Muscle layer of duodenum (tissue), 2 donors: ENCODE results near the gene PUS10.
A peak's percentile ranks its signal among the peaks of the same experiment; 100 is the strongest.
"Not testable (repeated sequence)": the region's sequence is repeated elsewhere in the genome, so short reads cannot be mapped to it uniquely, and the experiment has no call there.

Source experiments
- H3K27ac ChIP-seq: one replicate; pipeline ENCODE4 v1.7.0; 2013; ENCODE audit warnings: mild to moderate bottlenecking, low read length
- H3K27me3 ChIP-seq: one replicate; pipeline ENCODE4 v1.7.0; 2013; ENCODE audit warnings: low read depth, mild to moderate bottlenecking, control low read depth, low read length
- H3K36me3 ChIP-seq, 2 donors: one replicate each; pipeline ENCODE4 v1.7.0; 2013; ENCODE audit warnings: low read length in 2 of 2, control low read depth in 1 of 2, mild to moderate bottlenecking in 1 of 2; ENCODE audit not compliant: insufficient read depth in 2 of 2, control insufficient read depth in 1 of 2
- H3K4me1 ChIP-seq, 2 donors: one replicate each; pipeline ENCODE4 v1.7.0; 2013; ENCODE audit warnings: low read length in 2 of 2, mild to moderate bottlenecking in 2 of 2, control low read depth in 1 of 2, moderate library complexity in 1 of 2; ENCODE audit not compliant: insufficient read depth in 2 of 2, control insufficient read depth in 1 of 2
- H3K4me3 ChIP-seq, 2 donors: one replicate each; pipeline ENCODE4 v1.7.0; 2013; ENCODE audit warnings: low read length in 2 of 2, low read depth in 1 of 2, mild to moderate bottlenecking in 1 of 2
- H3K9me3 ChIP-seq, 2 donors: one replicate each; pipeline ENCODE4 v1.7.0; 2013; ENCODE audit warnings: low read length in 2 of 2, control low read depth in 1 of 2, mild to moderate bottlenecking in 1 of 2; ENCODE audit not compliant: control insufficient read depth in 1 of 2
- donor health status: healthy.

Gene PUS10

DNA sequence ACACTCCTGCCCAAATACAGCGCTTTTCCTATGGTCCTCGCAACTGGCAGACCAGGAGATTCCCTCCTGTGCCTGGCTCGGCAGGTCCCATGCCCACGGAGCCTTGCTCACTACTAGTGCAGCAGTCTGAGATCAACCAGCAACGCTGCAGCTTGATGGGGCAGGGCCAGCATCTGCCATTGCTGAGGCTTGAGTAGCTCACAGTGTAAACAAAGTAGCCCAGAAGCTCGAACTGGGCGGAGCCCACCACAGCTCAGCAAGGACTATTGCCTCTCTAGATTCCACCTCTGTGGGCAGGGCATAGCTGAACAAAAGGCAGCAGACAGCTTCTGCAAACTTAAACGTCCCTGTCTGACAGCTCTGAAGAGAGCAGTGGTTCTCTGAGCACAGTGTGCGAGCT is 16.5 kb upstream of the PUS10 start:
- H3K27ac ChIP-seq, H3K9me3 ChIP-seq, H3K4me3 ChIP-seq, H3K4me1 ChIP-seq, H3K27me3 ChIP-seq: not testable (repeated sequence)
- H3K36me3 ChIP-seq, result peaks cover 26 to 42% of the 10 kb centered on the region in 2 donors

DNA sequence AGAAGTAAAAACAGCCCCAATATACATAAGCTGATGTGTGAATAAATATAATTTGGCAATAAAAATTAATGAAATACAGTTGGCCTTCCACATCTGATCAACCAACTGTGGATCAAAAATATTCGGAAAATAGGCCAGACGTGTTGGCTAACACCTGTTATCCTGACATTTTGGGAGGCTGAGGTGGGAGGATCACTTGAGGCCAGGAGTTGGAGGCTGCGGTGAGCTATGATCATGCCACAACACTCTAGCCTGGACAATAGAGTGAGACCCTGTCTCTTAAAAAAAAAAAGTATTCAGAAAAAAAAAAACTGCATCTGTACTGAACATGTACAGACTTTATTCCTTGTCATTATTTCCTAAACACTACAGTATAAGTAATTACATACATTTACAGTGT is 11.5 kb upstream of the PUS10 start:
- H3K27me3 ChIP-seq, result no peaks in the 10 kb centered on the region
- no peak overlapping the region for H3K27ac ChIP-seq
- no peaks in the 10 kb centered on the region for H3K9me3 ChIP-seq
- no peak overlapping the region for H3K4me3 ChIP-seq
- peaks cover 0 to 4% of the 10 kb centered on the region in 2 donors for H3K4me1 ChIP-seq
- H3K36me3 ChIP-seq, result peaks cover 26 to 34% of the 10 kb centered on the region in 2 donors

DNA sequence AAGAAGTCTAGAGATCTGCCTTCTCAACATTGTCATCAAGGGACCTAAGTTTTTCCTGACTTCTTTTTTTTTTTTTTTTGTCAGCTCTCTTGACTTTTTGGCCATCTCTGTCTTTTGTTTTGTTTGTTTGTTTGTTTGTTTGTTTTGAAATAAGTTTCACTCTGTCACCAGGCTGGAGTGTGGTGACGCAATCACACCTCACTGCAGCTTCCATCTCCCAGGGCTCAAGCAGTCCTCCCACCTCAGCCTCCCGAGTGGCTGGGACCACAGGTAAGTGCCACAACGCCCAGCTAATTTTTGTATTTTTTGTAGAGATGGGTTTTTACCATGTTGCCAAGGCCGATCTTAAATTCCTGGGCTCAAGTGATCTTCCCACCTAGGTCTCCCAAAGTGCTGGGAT is 5.6 kb upstream of the PUS10 start:
- H3K9me3 ChIP-seq, result peaks cover 0 to 2% of the 10 kb centered on the region in 2 donors
- H3K36me3 ChIP-seq, result no peaks in the 10 kb centered on the region

DNA sequence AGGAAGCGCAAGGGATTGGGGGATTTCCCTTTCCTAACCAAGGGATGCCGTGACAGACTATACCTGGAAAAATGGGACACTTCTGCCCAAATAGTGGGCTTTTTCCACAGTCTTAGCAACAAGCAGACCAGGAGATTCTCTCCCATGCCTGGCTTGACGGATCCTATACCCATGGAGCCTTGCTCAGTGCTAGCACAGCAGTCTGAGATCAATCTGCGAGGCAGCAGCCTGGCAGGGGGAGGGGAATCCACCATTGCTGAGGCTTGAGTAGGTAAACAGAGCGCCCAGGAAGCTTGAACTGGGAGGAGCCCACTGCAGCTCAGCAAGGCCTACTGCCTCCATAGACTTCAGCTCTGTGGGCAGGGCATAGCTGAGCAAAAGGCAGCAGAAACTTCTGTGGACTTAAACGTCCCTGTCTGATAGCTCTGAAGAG is 3.2 kb upstream of the PUS10 start:
- H3K27me3 ChIP-seq, result no peaks in the 10 kb centered on the region
- no peak overlapping the region for H3K4me3 ChIP-seq
- H3K36me3 ChIP-seq, result peaks cover 0 to 6% of the 10 kb centered on the region in 2 donors
- peaks cover 0 to 2% of the 10 kb centered on the region in 2 donors for H3K9me3 ChIP-seq
- no peak overlapping the region for H3K27ac ChIP-seq
- H3K4me1 ChIP-seq, result peaks cover 3 to 16% of the 10 kb centered on the region in 2 donors

More for the DNA sequence above, 5.6 kb upstream of the PUS10 start:
- H3K27ac ChIP-seq, result no peak overlapping the region
- no peaks in the 10 kb centered on the region for H3K27me3 ChIP-seq
- no peak overlapping the region for H3K4me3 ChIP-seq
- H3K4me1 ChIP-seq, result peaks cover 1 to 10% of the 10 kb centered on the region in 2 donors

DNA sequence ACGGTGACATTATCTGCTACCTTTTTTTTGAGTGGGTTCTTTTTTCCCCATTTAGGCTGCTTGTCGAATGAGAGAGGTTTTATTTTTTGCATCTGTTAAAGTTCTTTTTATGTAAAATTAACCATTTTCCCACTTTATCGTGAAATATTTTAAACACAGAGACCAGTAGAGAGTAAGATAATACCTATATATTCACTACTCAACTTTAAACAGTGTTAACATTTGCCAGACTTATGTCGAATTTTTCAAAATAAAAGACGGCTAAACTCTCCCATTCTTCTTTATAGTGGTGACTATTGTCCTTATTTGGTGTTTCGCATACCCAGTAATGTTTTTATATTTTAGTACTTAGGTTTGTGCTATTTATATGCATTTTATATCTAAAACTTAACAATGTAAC is 743 bp upstream of the PUS10 start:
- H3K4me3 ChIP-seq, result peak overlapping the region; percentile 83 to 99
- H3K36me3 ChIP-seq, result peaks cover 0 to 6% of the 10 kb centered on the region in 2 donors
- peaks cover 0 to 2% of the 10 kb centered on the region in 2 donors for H3K9me3 ChIP-seq
- H3K27ac ChIP-seq, result peak overlapping the region; percentile 92
- peaks cover 3 to 19% of the 10 kb centered on the region in 2 donors for H3K4me1 ChIP-seq
- H3K27me3 ChIP-seq, result no peaks in the 10 kb centered on the region

DNA sequence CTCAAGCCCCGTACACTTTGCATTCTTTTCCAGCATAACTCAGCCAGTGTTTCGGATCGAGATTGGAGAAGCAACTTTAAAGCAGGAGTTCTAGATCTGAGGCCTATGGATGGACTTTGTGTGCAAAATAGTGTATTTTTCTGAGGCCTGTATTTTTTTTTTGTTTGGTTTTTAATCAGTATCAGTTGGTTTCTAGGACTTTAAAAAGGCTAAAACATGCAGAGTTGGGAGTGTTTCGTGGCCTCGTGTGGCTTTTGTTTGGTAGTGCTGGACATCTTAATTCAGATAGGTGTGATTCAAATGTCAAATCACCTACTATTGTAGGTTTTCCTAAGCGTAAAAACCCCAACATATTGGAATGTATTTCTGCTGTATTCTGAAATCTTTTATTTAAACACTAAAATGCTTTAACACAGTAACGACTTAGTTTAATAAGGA is 282 bp upstream of the PUS10 start:
- Histone ChIP-seq H3K36me3 (peaks cover 0 to 6% of the 10 kb centered on the region in 2 donors), H3K27ac (peak overlapping the region; percentile 92), H3K9me3 (peaks cover 0 to 2% of the 10 kb centered on the region in 2 donors), H3K4me1 (peaks cover 3 to 19% of the 10 kb centered on the region in 2 donors), H3K27me3 (no peaks in the 10 kb centered on the region), H3K4me3 (peak overlapping the region; percentile 83 to 99)

DNA sequence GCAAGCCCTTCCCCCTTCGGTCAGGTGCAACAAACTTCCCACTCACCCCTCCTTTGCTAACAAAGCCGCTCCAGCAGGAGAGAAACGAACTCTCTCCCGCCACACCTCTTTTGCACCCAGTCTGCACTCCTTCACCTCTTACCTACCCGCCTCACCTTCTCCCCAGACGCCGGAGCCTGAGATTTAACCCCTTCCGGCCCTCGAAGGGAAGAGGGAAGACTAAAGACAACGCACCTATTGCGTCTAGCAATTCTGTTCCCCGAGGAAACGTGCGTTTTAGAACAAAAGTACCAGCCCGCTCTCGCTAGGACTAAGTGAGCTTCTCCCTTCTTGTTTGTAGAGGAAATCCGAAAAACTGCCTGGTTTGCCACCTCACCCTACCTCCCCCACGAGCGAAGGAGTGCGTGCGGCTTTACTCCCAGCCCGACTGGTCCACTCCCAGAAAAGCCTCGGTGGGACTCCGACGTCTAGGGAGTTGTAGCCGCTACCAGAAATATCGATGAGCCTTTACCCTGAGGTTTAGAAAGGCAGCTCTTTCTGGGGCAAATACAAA is 976 bp downstream of the PUS10 start:
- H3K27ac ChIP-seq, result peak overlapping the region; percentile 92
- H3K27me3 ChIP-seq, result no peaks in the 10 kb centered on the region
- H3K9me3 ChIP-seq, result peaks cover 0 to under 1% of the 10 kb centered on the region in 2 donors
- peak overlapping the region; percentile 83 to 99 for H3K4me3 ChIP-seq
- H3K4me1 ChIP-seq, result peaks cover 3 to 19% of the 10 kb centered on the region in 2 donors
- peaks cover 0 to 7% of the 10 kb centered on the region in 2 donors for H3K36me3 ChIP-seq

DNA sequence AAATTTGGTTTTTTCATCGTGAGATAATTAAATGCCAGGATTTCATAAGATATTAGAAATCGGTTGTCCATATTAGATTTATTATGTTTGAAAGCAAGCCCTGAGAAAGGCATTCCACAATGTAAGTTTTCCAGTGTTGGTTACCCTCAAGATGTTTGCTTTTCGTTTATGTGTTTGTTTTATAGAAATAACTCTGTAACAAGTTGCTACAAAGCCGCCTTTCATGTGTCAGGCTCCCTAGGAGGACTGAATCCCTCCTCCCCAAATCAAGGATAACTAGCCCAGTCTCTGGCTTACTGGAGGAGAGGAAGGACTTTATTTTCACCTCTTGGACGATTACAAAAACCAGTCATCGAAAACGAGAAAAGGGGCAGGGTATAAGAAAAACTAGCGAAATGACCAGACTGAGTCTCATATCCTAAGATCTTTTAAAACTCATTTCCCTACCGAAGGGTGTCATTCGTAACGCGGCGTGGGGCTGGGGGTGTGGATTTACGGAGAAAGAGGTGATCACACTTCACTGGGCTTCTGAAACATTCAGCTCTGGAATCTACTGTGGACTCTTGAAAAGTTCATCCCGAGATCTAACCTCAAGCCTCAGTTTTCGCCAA is 1.6 kb downstream of the PUS10 start:
- Histone ChIP-seq H3K36me3 (peaks cover 0 to 11% of the 10 kb centered on the region in 2 donors), H3K27ac (peak overlapping the region; percentile 92), H3K27me3 (no peaks in the 10 kb centered on the region), H3K4me1 (peaks cover 3 to 19% of the 10 kb centered on the region in 2 donors), H3K4me3 (peak overlapping the region; percentile 83 to 99), H3K9me3 (no peaks in the 10 kb centered on the region)

DNA sequence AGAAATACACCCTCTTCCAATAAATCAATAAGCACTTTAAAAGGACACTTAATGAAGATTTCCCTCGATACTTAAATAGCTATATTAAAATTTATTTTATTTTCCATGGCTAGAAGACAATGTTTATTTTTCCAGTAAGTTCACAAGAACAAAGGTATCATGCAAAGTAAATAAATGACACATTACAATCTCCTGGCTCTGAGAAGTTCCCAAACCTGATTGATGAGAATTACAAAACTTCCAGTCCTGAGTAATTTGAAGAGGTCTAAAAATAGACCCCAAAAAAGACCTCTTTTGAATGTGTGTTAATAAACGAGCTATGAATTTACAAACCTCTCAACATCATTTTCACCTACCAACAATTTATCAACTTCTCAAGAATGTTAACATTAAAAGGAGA is 2.1 kb downstream of the PUS10 start:
- peaks cover 0 to 11% of the 10 kb centered on the region in 2 donors for H3K36me3 ChIP-seq
- no peak overlapping the region for H3K27ac ChIP-seq
- H3K4me3 ChIP-seq, result peak overlapping the region; percentile 83 to 99
- H3K4me1 ChIP-seq, result peaks cover 3 to 19% of the 10 kb centered on the region in 2 donors
- no peaks in the 10 kb centered on the region for H3K27me3 ChIP-seq
- H3K9me3 ChIP-seq, result no peaks in the 10 kb centered on the region

DNA sequence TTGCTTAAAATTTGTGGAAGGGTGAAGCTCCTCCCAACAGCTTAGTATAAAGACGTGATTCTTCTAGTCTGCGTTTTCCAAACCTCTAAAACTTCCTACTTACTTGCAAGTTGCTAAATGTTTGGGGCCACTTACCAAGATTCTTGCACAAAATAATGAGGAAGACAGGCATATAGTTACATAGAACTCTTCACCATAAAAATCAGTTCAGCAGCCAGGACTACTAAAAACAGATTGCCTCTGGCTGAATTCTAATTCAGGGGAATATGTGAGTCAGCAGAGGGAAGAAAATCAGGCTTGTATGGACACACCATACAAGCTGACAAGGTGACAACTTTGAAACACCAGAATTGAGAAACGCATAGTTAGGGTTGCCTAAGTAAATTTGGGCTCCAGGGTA is 3.3 kb downstream of the PUS10 start:
- no peaks in the 10 kb centered on the region for H3K9me3 ChIP-seq
- no peaks in the 10 kb centered on the region for H3K27me3 ChIP-seq
- no peak overlapping the region for H3K4me3 ChIP-seq
- H3K4me1 ChIP-seq, result peaks cover 3 to 17% of the 10 kb centered on the region in 2 donors
- H3K36me3 ChIP-seq, result peaks cover 0 to 11% of the 10 kb centered on the region in 2 donors
- H3K27ac ChIP-seq, result no peak overlapping the region

DNA sequence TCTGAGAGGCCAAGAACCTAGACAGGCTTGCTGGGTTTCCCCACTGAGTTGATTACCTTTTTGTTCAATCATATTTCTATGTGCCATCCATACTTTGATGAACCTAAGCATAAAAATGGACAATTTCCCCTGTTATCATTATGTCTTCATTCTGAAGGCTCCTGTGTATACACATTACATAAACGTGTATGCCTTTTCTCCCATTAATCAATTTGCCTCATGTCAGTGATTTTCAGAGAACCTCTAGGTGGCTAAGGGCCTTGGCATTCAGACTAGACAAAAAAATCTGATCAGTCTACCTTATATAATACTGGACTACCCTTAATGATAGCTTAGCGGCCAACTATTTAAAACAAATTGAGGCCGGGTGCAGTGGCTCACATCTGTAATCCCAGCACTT is 4.7 kb downstream of the PUS10 start:
- Histone ChIP-seq H3K9me3 (no peaks in the 10 kb centered on the region), H3K4me1 (peaks cover 0 to 10% of the 10 kb centered on the region in 2 donors), H3K27ac (no peak overlapping the region), H3K4me3 (no peak overlapping the region), H3K27me3 (no peaks in the 10 kb centered on the region), H3K36me3 (peaks cover 0 to 11% of the 10 kb centered on the region in 2 donors)
